Stomach (tissue), 4 donors: Measurements from ENCODE around the gene CCN2.

Experiments used
- CTCF ChIP-seq, 7 experiments: fragments of 450-650 bp in 4 of 7; fragments of 200-600 bp in 3 of 7; sonication (generic) in 3 of 7; IDR thresholded peaks; one replicate each; pipeline ENCODE4 v1.5.1; 2016 to 2019; ENCODE audit warnings: antibody characterized with exemption in 7 of 7, control low read depth in 2 of 7, mild to moderate bottlenecking in 1 of 7
- EP300 ChIP-seq: sonication (generic); formaldehyde crosslinking; IDR thresholded peaks from one replicate; pipeline ENCODE4 v1.6.1; 2017; ENCODE audit warnings: antibody characterized with exemption
- POLR2A ChIP-seq, 4 donors: fragments of 450-650 bp; IDR thresholded peaks; one replicate each; pipeline ENCODE4 v1.6.1; 2016; ENCODE audit warnings: antibody characterized with exemption in 4 of 4, control low read depth in 2 of 4, mild to moderate bottlenecking in 1 of 4, moderate library complexity in 1 of 4
- POLR2AphosphoS5 ChIP-seq, 3 donors: sonication (generic); formaldehyde crosslinking; IDR thresholded peaks; one replicate each; pipeline ENCODE4 v1.6.1; 2016; ENCODE audit warnings: antibody characterized with exemption in 3 of 3

DNA sequence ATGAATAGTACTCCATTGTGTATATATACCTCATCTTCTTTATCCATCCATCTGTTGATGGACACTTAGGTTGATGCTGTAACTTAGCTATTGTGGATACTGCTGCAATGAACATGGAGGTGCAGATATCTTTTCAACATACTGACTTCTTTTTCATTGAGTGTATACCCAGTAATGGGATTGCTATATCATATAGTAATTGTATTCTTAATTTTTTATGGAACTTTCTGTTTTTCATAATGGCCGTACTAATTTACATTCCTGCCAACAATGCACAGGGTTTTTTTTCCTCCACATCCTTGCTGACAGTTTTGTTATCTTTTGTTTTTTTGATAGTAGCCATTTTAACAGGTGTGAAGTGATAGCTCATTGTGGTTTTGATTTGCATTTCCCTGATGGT lies 5.2 kb downstream of the CCN2 start:
- TF ChIP-seq POLR2A (IDR thresholded peaks at IDR 0.05) = no peak
- no peak for TF ChIP-seq CTCF (IDR thresholded peaks at IDR 0.05)
- TF ChIP-seq EP300 = no peak
- no peak for TF ChIP-seq POLR2AphosphoS5 (IDR thresholded peaks at IDR 0.05)
